WTC11 (cell line): ENCODE measurements around the gene MAST1. TPM values are rescaled to one million over a fixed set of nuclear protein-coding genes. Genes with fewer than 3 reads are reported as not detected.

ENCODE experiments used
- ESRRA ChIP-seq: sonication (generic); formaldehyde crosslinking; IDR thresholded peaks from 2 replicates; pipeline ENCODE4 v1.8.1; 2022; ENCODE audit warnings: mild to moderate bottlenecking, missing genetic modification reagents, borderline replicate concordance
- ETV6 ChIP-seq: sonication (generic); formaldehyde crosslinking; IDR thresholded peaks from 2 replicates; pipeline ENCODE4 v1.8.1; 2022; ENCODE audit warnings: mild to moderate bottlenecking, missing genetic modification reagents
- FOXP1 ChIP-seq: sonication (generic); formaldehyde crosslinking; IDR thresholded peaks from 2 replicates; pipeline ENCODE4 v1.8.0; 2022; ENCODE audit warnings: missing genetic modification reagents, mild to moderate bottlenecking, moderate library complexity, borderline replicate concordance
- GABPB1 ChIP-seq: sonication (generic); formaldehyde crosslinking; IDR thresholded peaks from 2 replicates; pipeline ENCODE4 v1.8.1; 2023; ENCODE audit warnings: mild to moderate bottlenecking, missing genetic modification reagents
- GTF2I ChIP-seq: fragments of 250-450 bp; sonication (Bioruptor Pico); conservative IDR thresholded peaks from 2 replicates; pipeline ENCODE4 v1.4.0; 2021; ENCODE audit warnings: mild to moderate bottlenecking
- IRF2 ChIP-seq: sonication (generic); formaldehyde crosslinking; IDR thresholded peaks from 2 replicates; pipeline ENCODE4 v1.8.0; 2022; ENCODE audit warnings: low read depth, missing genetic modification reagents, borderline replicate concordance
- NFE2L1 ChIP-seq: sonication (generic); formaldehyde crosslinking; IDR thresholded peaks from 2 replicates; pipeline ENCODE4 v1.8.1; 2023; ENCODE audit warnings: missing genetic modification reagents
- NFYB ChIP-seq: sonication (generic); formaldehyde crosslinking; conservative IDR thresholded peaks from 2 replicates; pipeline ENCODE4 v1.8.0; 2022; ENCODE audit warnings: low read depth, missing genetic modification reagents
- RORB ChIP-seq: fragments of 250-450 bp; sonication (Bioruptor Pico); IDR thresholded peaks from 2 replicates; pipeline ENCODE4 v1.9.0; 2021; ENCODE audit warnings: mild to moderate bottlenecking
- SMAD3 ChIP-seq: sonication (generic); formaldehyde crosslinking; IDR thresholded peaks from 2 replicates; pipeline ENCODE4 v1.8.0; 2022; ENCODE audit warnings: missing genetic modification reagents, mild to moderate bottlenecking, borderline replicate concordance
- SMAD4 ChIP-seq: sonication (generic); formaldehyde crosslinking; IDR thresholded peaks from 2 replicates; pipeline ENCODE4 v1.8.0; 2022; ENCODE audit warnings: mild to moderate bottlenecking, missing genetic modification reagents
- SP1 ChIP-seq: sonication (generic); formaldehyde crosslinking; conservative IDR thresholded peaks from 2 replicates; pipeline ENCODE4 v1.8.1; 2022; ENCODE audit warnings: missing genetic modification reagents
- ZNF317 ChIP-seq: sonication (generic); formaldehyde crosslinking; IDR thresholded peaks from 2 replicates; pipeline ENCODE4 v1.8.1; 2023; ENCODE audit warnings: low read depth, mild to moderate bottlenecking, moderate library complexity, missing genetic modification reagents, borderline replicate concordance
- ZNF423 ChIP-seq: fragments of 250-450 bp; sonication (Bioruptor Pico); IDR thresholded peaks from 2 replicates; pipeline ENCODE4 v2.1.2; 2022; ENCODE audit warnings: mild to moderate bottlenecking, moderate library complexity
- ZNF671 ChIP-seq: fragments of 250-450 bp; sonication (Bioruptor Pico); IDR thresholded peaks from 2 replicates; pipeline ENCODE4 v1.8.0; 2021; ENCODE audit warnings: mild to moderate bottlenecking
- total RNA-seq: library from RNA; stranded (reverse); gene quantifications from 3 replicates; pipeline ENCODE4 v1.2.3, GENCODE V29; 2021
- TF ChIP-seq, protein P1 (sequence below): fragments of 250-450 bp; sonication (Bioruptor Pico); IDR thresholded peaks from 2 replicates; pipeline ENCODE4 v1.9.0; 2021; ENCODE audit warnings: mild to moderate bottlenecking, borderline replicate concordance
- TF ChIP-seq, protein P2 (sequence below): fragments of 250-450 bp; sonication (Bioruptor Pico); IDR thresholded peaks from 2 replicates; pipeline ENCODE4 v2.1.2; 2022; ENCODE audit warnings: mild to moderate bottlenecking, moderate library complexity
- TF ChIP-seq, protein P3 (sequence below): sonication (generic); formaldehyde crosslinking; IDR thresholded peaks from 2 replicates; pipeline ENCODE4 v1.8.0; 2022; ENCODE audit warnings: mild to moderate bottlenecking, missing genetic modification reagents
- TF ChIP-seq, protein P4 (sequence below): sonication (generic); formaldehyde crosslinking; IDR thresholded peaks from 2 replicates; pipeline ENCODE4 v1.8.1; 2022; ENCODE audit warnings: mild to moderate bottlenecking, moderate library complexity, missing genetic modification reagents
- TF ChIP-seq, protein P5 (sequence below): sonication (generic); formaldehyde crosslinking; IDR thresholded peaks from 2 replicates; pipeline ENCODE4 v1.8.1; 2022; ENCODE audit warnings: low read depth, mild to moderate bottlenecking, moderate library complexity, missing genetic modification reagents, borderline replicate concordance
- TF ChIP-seq, protein P6 (sequence below): sonication (generic); formaldehyde crosslinking; IDR thresholded peaks from 2 replicates; pipeline ENCODE4 v1.8.0; 2022; ENCODE audit warnings: mild to moderate bottlenecking, missing genetic modification reagents
- TF ChIP-seq, protein P7 (sequence below): sonication (generic); formaldehyde crosslinking; IDR thresholded peaks from 2 replicates; pipeline ENCODE4 v1.8.1; 2023; ENCODE audit warnings: mild to moderate bottlenecking, missing genetic modification reagents
- TF ChIP-seq, protein P8 (sequence below): sonication (generic); formaldehyde crosslinking; IDR thresholded peaks from 2 replicates; pipeline ENCODE4 v1.8.1; 2023; ENCODE audit warnings: mild to moderate bottlenecking, missing genetic modification reagents

Gene MAST1
- total RNA-seq, 1 experiment from 2014 or later = 24.3 TPM

DNA sequence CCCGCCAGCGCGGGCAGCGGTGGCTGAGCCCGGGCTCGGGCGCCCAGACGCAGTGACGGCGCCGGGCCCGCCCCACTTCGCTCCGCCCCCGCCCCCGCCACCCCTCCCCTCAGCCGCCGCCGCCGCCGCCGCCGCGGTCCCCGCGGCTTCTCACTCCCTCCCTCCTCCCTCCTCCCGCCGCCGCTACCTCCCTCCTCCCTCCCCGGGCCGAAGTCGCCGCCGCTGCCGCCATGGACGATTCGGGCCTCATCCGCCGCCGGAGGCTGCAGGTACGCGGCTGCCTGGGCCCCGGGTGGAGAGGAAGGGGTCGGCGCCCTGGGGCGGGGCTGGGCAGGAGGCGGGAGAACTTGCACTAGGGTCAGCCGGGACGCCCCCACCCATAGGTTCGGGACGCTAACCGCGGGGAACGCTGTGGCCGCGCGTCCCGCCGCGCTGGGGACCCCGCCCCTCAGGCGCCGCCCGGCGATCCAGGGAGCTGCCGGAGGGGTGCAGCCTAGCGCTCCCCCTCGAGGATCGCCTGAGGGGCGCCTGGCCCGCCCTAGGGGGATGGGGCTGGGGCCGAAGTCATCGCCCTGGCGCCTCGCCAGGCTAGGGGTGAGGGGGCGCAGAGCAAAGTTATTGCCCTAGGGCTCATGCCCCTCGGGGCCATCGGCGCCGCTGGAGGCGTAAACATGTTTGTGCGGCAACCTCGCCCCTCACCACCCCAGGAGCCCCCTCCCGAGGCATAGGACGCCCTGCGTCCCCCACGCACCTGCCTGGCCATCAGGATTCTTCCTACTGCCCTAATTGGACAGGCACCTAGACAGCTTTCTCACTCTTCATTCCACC, 4.4 kb upstream of the MAST1 start (continued):
- TF ChIP-seq, protein P1, sequence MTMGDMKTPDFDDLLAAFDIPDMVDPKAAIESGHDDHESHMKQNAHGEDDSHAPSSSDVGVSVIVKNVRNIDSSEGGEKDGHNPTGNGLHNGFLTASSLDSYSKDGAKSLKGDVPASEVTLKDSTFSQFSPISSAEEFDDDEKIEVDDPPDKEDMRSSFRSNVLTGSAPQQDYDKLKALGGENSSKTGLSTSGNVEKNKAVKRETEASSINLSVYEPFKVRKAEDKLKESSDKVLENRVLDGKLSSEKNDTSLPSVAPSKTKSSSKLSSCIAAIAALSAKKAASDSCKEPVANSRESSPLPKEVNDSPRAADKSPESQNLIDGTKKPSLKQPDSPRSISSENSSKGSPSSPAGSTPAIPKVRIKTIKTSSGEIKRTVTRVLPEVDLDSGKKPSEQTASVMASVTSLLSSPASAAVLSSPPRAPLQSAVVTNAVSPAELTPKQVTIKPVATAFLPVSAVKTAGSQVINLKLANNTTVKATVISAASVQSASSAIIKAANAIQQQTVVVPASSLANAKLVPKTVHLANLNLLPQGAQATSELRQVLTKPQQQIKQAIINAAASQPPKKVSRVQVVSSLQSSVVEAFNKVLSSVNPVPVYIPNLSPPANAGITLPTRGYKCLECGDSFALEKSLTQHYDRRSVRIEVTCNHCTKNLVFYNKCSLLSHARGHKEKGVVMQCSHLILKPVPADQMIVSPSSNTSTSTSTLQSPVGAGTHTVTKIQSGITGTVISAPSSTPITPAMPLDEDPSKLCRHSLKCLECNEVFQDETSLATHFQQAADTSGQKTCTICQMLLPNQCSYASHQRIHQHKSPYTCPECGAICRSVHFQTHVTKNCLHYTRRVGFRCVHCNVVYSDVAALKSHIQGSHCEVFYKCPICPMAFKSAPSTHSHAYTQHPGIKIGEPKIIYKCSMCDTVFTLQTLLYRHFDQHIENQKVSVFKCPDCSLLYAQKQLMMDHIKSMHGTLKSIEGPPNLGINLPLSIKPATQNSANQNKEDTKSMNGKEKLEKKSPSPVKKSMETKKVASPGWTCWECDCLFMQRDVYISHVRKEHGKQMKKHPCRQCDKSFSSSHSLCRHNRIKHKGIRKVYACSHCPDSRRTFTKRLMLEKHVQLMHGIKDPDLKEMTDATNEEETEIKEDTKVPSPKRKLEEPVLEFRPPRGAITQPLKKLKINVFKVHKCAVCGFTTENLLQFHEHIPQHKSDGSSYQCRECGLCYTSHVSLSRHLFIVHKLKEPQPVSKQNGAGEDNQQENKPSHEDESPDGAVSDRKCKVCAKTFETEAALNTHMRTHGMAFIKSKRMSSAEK (CRISPR knock-in tag) = no peak
- TF ChIP-seq, protein P2, sequence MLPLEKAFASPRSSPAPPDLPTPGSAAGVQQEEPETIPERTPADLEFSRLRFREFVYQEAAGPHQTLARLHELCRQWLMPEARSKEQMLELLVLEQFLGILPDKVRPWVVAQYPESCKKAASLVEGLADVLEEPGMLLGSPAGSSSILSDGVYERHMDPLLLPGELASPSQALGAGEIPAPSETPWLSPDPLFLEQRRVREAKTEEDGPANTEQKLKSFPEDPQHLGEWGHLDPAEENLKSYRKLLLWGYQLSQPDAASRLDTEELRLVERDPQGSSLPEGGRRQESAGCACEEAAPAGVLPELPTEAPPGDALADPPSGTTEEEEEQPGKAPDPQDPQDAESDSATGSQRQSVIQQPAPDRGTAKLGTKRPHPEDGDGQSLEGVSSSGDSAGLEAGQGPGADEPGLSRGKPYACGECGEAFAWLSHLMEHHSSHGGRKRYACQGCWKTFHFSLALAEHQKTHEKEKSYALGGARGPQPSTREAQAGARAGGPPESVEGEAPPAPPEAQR = no peak
- TF ChIP-seq, protein P3, sequence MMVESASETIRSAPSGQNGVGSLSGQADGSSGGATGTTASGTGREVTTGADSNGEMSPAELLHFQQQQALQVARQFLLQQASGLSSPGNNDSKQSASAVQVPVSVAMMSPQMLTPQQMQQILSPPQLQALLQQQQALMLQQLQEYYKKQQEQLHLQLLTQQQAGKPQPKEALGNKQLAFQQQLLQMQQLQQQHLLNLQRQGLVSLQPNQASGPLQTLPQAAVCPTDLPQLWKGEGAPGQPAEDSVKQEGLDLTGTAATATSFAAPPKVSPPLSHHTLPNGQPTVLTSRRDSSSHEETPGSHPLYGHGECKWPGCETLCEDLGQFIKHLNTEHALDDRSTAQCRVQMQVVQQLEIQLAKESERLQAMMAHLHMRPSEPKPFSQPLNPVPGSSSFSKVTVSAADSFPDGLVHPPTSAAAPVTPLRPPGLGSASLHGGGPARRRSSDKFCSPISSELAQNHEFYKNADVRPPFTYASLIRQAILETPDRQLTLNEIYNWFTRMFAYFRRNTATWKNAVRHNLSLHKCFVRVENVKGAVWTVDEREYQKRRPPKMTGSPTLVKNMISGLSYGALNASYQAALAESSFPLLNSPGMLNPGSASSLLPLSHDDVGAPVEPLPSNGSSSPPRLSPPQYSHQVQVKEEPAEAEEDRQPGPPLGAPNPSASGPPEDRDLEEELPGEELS = no peak
- TF ChIP-seq GTF2I (no peak), SMAD3 (CRISPR knock-in tag) (no peak), SMAD4 (CRISPR knock-in tag) (no peak), ZNF423 (CRISPR knock-in tag) (peak; percentile 44; the same call in 1 of the 2 replicates), IRF2 (CRISPR knock-in tag) (no peak), ZNF671 (no peak), ETV6 (CRISPR knock-in tag) (peak; percentile 41; the same call in 1 of the 2 replicates), ESRRA (CRISPR knock-in tag) (no peak), FOXP1 (CRISPR knock-in tag) (0 out of 2 replicates have a peak, but pooled peaks have one; percentile 50), ZNF317 (no peak), GABPB1 (CRISPR knock-in tag) (no peak), NFYB (CRISPR knock-in tag) (no peak), SP1 (0 out of 2 replicates have a peak, but pooled peaks have one; percentile 46), RORB (CRISPR knock-in tag) (no peak), NFE2L1 (CRISPR knock-in tag) (no peak)
- TF ChIP-seq, protein P4, sequence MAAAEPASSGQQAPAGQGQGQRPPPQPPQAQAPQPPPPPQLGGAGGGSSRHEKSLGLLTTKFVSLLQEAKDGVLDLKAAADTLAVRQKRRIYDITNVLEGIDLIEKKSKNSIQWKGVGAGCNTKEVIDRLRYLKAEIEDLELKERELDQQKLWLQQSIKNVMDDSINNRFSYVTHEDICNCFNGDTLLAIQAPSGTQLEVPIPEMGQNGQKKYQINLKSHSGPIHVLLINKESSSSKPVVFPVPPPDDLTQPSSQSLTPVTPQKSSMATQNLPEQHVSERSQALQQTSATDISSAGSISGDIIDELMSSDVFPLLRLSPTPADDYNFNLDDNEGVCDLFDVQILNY (CRISPR knock-in tag) = 0 out of 2 replicates have a peak, but pooled peaks have one; percentile 54
- TF ChIP-seq, protein P5, sequence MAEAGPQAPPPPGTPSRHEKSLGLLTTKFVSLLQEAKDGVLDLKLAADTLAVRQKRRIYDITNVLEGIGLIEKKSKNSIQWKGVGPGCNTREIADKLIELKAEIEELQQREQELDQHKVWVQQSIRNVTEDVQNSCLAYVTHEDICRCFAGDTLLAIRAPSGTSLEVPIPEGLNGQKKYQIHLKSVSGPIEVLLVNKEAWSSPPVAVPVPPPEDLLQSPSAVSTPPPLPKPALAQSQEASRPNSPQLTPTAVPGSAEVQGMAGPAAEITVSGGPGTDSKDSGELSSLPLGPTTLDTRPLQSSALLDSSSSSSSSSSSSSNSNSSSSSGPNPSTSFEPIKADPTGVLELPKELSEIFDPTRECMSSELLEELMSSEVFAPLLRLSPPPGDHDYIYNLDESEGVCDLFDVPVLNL = 0 out of 2 replicates have a peak, but pooled peaks have one; percentile 19
- TF ChIP-seq, protein P6, sequence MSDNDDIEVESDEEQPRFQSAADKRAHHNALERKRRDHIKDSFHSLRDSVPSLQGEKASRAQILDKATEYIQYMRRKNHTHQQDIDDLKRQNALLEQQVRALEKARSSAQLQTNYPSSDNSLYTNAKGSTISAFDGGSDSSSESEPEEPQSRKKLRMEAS (CRISPR knock-in tag) = 0 out of 2 replicates have a peak, but pooled peaks have one; percentile 33
- TF ChIP-seq, protein P7, sequence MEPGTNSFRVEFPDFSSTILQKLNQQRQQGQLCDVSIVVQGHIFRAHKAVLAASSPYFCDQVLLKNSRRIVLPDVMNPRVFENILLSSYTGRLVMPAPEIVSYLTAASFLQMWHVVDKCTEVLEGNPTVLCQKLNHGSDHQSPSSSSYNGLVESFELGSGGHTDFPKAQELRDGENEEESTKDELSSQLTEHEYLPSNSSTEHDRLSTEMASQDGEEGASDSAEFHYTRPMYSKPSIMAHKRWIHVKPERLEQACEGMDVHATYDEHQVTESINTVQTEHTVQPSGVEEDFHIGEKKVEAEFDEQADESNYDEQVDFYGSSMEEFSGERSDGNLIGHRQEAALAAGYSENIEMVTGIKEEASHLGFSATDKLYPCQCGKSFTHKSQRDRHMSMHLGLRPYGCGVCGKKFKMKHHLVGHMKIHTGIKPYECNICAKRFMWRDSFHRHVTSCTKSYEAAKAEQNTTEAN = 0 out of 2 replicates have a peak, but pooled peaks have one; percentile 29
- TF ChIP-seq, protein P8, sequence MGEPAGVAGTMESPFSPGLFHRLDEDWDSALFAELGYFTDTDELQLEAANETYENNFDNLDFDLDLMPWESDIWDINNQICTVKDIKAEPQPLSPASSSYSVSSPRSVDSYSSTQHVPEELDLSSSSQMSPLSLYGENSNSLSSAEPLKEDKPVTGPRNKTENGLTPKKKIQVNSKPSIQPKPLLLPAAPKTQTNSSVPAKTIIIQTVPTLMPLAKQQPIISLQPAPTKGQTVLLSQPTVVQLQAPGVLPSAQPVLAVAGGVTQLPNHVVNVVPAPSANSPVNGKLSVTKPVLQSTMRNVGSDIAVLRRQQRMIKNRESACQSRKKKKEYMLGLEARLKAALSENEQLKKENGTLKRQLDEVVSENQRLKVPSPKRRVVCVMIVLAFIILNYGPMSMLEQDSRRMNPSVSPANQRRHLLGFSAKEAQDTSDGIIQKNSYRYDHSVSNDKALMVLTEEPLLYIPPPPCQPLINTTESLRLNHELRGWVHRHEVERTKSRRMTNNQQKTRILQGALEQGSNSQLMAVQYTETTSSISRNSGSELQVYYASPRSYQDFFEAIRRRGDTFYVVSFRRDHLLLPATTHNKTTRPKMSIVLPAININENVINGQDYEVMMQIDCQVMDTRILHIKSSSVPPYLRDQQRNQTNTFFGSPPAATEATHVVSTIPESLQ (CRISPR knock-in tag) = no peak
